Dendritic cell treated with granulocyte-macrophage colony-stimulating factor and Interleukin-4, amounts not matched to agents 40 ng/mL and 50 ng/mL, for 4 days (primary cell): Measurements from ENCODE around the gene DDAH1.

Experiments used
- H3K27ac Mint-ChIP-seq: one replicate; pipeline ENCODE4 v1.8.0; 2022; ENCODE audit warnings: mild to moderate bottlenecking, mixed read lengths
- H3K27me3 Mint-ChIP-seq: one replicate; pipeline ENCODE4 v1.8.0; 2022; ENCODE audit warnings: mild to moderate bottlenecking, mixed read lengths
- H3K36me3 Mint-ChIP-seq: one replicate; pipeline ENCODE4 v1.8.0; 2022; ENCODE audit warnings: low read depth, mixed read lengths
- H3K4me1 Mint-ChIP-seq: one replicate; pipeline ENCODE4 v1.8.0; 2022; ENCODE audit warnings: low read depth, mixed read lengths
- H3K4me3 Mint-ChIP-seq: one replicate; pipeline ENCODE4 v1.8.0; 2022; ENCODE audit warnings: mild to moderate bottlenecking, moderate library complexity, mixed read lengths
- H3K9me3 Mint-ChIP-seq: one replicate; pipeline ENCODE4 v1.8.0; 2022; ENCODE audit warnings: mixed read lengths
- intact Hi-C: fragments of 100-400 bp; cut with micrococcal nuclease; formaldehyde crosslinking; loops from one replicate; pipeline ENCODE4 v1.15.0; 2022

The DDAH1 gene

GRCh38 chr1:85343213-85343611 is 121.7 kb downstream of the DDAH1 start:
- H3K27me3 Mint-ChIP-seq: peaks cover 34% of the 10 kb centered on the region
- H3K27ac Mint-ChIP-seq: no peak overlapping the region
- H3K9me3 Mint-ChIP-seq: no peaks in the 10 kb centered on the region
- no peak overlapping the region for H3K4me3 Mint-ChIP-seq
- no peaks in the 10 kb centered on the region for H3K36me3 Mint-ChIP-seq
- intact Hi-C loops: no loop called here
- H3K4me1 Mint-ChIP-seq: no peaks in the 10 kb centered on the region

GRCh38 chr1:85342207-85342606 is 122.8 kb downstream of the DDAH1 start:
- H3K27ac Mint-ChIP-seq: no peak overlapping the region
- no peaks in the 10 kb centered on the region for H3K36me3 Mint-ChIP-seq
- no peak overlapping the region for H3K4me3 Mint-ChIP-seq
- H3K9me3 Mint-ChIP-seq: no peaks in the 10 kb centered on the region
- H3K27me3 Mint-ChIP-seq: peaks cover 41% of the 10 kb centered on the region
- H3K4me1 Mint-ChIP-seq: no peaks in the 10 kb centered on the region
- intact Hi-C loops: no loop called here

- no peaks in the 10 kb centered on the region for H3K36me3 Mint-ChIP-seq
- intact Hi-C loops: no loop called here
- H3K27ac Mint-ChIP-seq: no peak overlapping the region
- H3K4me3 Mint-ChIP-seq: no peak overlapping the region
- H3K27me3 Mint-ChIP-seq: peaks cover 53% of the 10 kb centered on the region
- H3K9me3 Mint-ChIP-seq: no peaks in the 10 kb centered on the region
- no peaks in the 10 kb centered on the region for H3K4me1 Mint-ChIP-seq
These were observed 124.5 kb downstream of the DDAH1 start for GRCh38 chr1:85340427-85340826.

GRCh38 chr1:85339656-85340399 is 125.1 kb downstream of the DDAH1 start:
- H3K4me1 Mint-ChIP-seq: peaks cover 4% of the 10 kb centered on the region
- no peak overlapping the region for H3K4me3 Mint-ChIP-seq
- intact Hi-C loops: no loop called here
- no peaks in the 10 kb centered on the region for H3K36me3 Mint-ChIP-seq
- H3K27ac Mint-ChIP-seq: no peak overlapping the region
- H3K27me3 Mint-ChIP-seq: peaks cover 52% of the 10 kb centered on the region
- no peaks in the 10 kb centered on the region for H3K9me3 Mint-ChIP-seq

- H3K9me3 Mint-ChIP-seq: peaks cover 6% of the 10 kb centered on the region
- intact Hi-C loops: no loop called here
- peaks cover 11% of the 10 kb centered on the region for H3K4me1 Mint-ChIP-seq
- H3K27ac Mint-ChIP-seq: no peak overlapping the region
- no peaks in the 10 kb centered on the region for H3K36me3 Mint-ChIP-seq
- H3K27me3 Mint-ChIP-seq: peaks cover 57% of the 10 kb centered on the region
- no peak overlapping the region for H3K4me3 Mint-ChIP-seq
These were observed 125.9 kb downstream of the DDAH1 start for GRCh38 chr1:85339089-85339488.

GRCh38 chr1:85334962-85335361 is 130.0 kb downstream of the DDAH1 start:
- Mint-ChIP-seq H3K4me1 (peaks cover 11% of the 10 kb centered on the region), H3K9me3 (peaks cover 19% of the 10 kb centered on the region), H3K27me3 (peaks cover 78% of the 10 kb centered on the region), H3K36me3 (no peaks in the 10 kb centered on the region), H3K27ac (no peak overlapping the region), H3K4me3 (no peak overlapping the region)
- intact Hi-C loops: no loop called here

- no peaks in the 10 kb centered on the region for H3K36me3 Mint-ChIP-seq
- peaks cover 11% of the 10 kb centered on the region for H3K4me1 Mint-ChIP-seq
- H3K27ac Mint-ChIP-seq: no peak overlapping the region
- peaks cover 72% of the 10 kb centered on the region for H3K27me3 Mint-ChIP-seq
- no peak overlapping the region for H3K4me3 Mint-ChIP-seq
- H3K9me3 Mint-ChIP-seq: peaks cover 19% of the 10 kb centered on the region
- intact Hi-C loops: no loop called here
These were observed 131.8 kb downstream of the DDAH1 start for GRCh38 chr1:85333186-85333585.

- Mint-ChIP-seq H3K9me3 (peaks cover 19% of the 10 kb centered on the region), H3K36me3 (no peaks in the 10 kb centered on the region), H3K4me1 (peaks cover 11% of the 10 kb centered on the region), H3K27me3 (peaks cover 68% of the 10 kb centered on the region), H3K4me3 (no peak overlapping the region), H3K27ac (no peak overlapping the region)
- intact Hi-C loops: no loop called here
These were observed 132.4 kb downstream of the DDAH1 start for GRCh38 chr1:85332575-85332974.

GRCh38 chr1:85330711-85331290 is 134.2 kb downstream of the DDAH1 start:
- Mint-ChIP-seq H3K36me3 (no peaks in the 10 kb centered on the region), H3K4me1 (peaks cover 11% of the 10 kb centered on the region), H3K9me3 (peaks cover 19% of the 10 kb centered on the region)

GRCh38 chr1:85330214-85330631 is 134.7 kb downstream of the DDAH1 start:
- no peak overlapping the region for H3K4me3 Mint-ChIP-seq
- H3K36me3 Mint-ChIP-seq: no peaks in the 10 kb centered on the region
- peaks cover 19% of the 10 kb centered on the region for H3K9me3 Mint-ChIP-seq
- intact Hi-C loops: no loop called here
- no peak overlapping the region for H3K27ac Mint-ChIP-seq
- H3K27me3 Mint-ChIP-seq: peaks cover 55% of the 10 kb centered on the region
- H3K4me1 Mint-ChIP-seq: peaks cover 10% of the 10 kb centered on the region

More at GRCh38 chr1:85330711-85331290, 134.2 kb downstream of the DDAH1 start:
- Mint-ChIP-seq H3K4me3 (no peak overlapping the region), H3K27ac (no peak overlapping the region), H3K27me3 (peaks cover 55% of the 10 kb centered on the region)
- intact Hi-C loops: no loop called here

GRCh38 chr1:85328713-85329397 is 136.1 kb downstream of the DDAH1 start:
- H3K27ac Mint-ChIP-seq: no peak overlapping the region
- H3K4me1 Mint-ChIP-seq: no peaks in the 10 kb centered on the region
- H3K36me3 Mint-ChIP-seq: no peaks in the 10 kb centered on the region
- H3K27me3 Mint-ChIP-seq: peaks cover 48% of the 10 kb centered on the region
- intact Hi-C loops: no loop called here
- H3K4me3 Mint-ChIP-seq: no peak overlapping the region
- H3K9me3 Mint-ChIP-seq: peaks cover 10% of the 10 kb centered on the region

GRCh38 chr1:85327759-85328158 is 137.2 kb downstream of the DDAH1 start:
- Mint-ChIP-seq H3K4me3 (no peak overlapping the region), H3K27ac (no peak overlapping the region), H3K36me3 (no peaks in the 10 kb centered on the region), H3K9me3 (no peaks in the 10 kb centered on the region), H3K27me3 (peaks cover 38% of the 10 kb centered on the region), H3K4me1 (no peaks in the 10 kb centered on the region)
- intact Hi-C loops: no loop called here

- peaks cover 29% of the 10 kb centered on the region for H3K27me3 Mint-ChIP-seq
- H3K27ac Mint-ChIP-seq: no peak overlapping the region
- intact Hi-C loops: no loop called here
- H3K36me3 Mint-ChIP-seq: no peaks in the 10 kb centered on the region
- H3K9me3 Mint-ChIP-seq: no peaks in the 10 kb centered on the region
- no peaks in the 10 kb centered on the region for H3K4me1 Mint-ChIP-seq
- H3K4me3 Mint-ChIP-seq: no peak overlapping the region
These were observed 138.1 kb downstream of the DDAH1 start for GRCh38 chr1:85326851-85327250.

GRCh38 chr1:85326336-85326735 is 138.6 kb downstream of the DDAH1 start:
- intact Hi-C loops: no loop called here
- Mint-ChIP-seq H3K27ac (no peak overlapping the region), H3K4me1 (no peaks in the 10 kb centered on the region), H3K9me3 (no peaks in the 10 kb centered on the region), H3K4me3 (no peak overlapping the region), H3K27me3 (peaks cover 24% of the 10 kb centered on the region), H3K36me3 (no peaks in the 10 kb centered on the region)
